Measurements from ENCODE around the gene DISP2. TPM values are rescaled to one million over a fixed set of nuclear protein-coding genes. Genes with fewer than 3 reads are reported as not detected.
A peak's percentile ranks its signal among the peaks of the same experiment; 100 is the strongest.

DISP2 gene
- total RNA-seq, 1 donor from 2014 or later, result 0.26 TPM

DNA sequence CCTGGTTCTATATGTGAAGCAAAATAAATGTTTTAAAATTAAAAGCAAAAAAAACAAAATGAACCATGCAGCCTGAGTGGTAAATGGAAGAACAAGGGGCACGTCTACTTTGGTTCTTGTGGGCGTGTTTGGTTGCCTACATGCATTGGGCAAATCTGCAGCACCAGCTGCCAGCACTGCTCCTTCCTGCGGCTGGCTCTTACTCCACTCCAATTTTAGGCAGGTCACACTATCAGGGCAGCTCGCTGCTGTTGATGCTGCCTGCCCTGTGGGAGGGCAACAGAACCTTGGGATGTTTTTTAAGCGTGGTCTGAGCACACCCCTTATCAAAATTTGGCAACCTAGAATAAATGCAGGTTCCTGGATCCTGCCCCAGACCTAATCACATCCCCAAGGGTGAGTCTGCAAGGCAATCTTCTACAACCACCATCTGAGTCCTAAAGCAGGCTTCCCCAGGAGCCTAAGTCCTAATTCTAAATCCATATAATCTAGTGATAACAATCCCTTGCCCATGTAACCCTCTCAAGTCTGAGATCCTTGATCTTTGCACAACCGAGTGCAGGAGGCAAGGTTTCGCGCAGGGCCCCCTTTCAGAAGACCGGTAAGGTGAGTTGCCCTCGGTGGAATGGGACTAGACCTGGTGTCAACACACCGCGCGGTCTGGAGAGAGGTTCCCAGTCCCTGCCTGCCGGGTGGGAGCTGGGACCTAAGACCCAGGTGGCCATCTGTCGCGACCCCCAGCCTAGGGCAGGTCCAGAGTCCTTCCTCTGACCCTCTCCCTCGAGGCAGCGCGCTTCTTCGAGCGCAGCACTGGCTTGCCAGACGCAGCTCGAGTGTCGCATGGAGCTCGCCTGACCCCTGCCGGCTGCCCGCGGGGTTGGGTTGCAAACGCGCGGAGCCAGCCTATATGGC lies 63.5 kb downstream of the DISP2 start:
- DNase-seq (ENCODE audit: low spot score), result peak; percentile 94

DNA sequence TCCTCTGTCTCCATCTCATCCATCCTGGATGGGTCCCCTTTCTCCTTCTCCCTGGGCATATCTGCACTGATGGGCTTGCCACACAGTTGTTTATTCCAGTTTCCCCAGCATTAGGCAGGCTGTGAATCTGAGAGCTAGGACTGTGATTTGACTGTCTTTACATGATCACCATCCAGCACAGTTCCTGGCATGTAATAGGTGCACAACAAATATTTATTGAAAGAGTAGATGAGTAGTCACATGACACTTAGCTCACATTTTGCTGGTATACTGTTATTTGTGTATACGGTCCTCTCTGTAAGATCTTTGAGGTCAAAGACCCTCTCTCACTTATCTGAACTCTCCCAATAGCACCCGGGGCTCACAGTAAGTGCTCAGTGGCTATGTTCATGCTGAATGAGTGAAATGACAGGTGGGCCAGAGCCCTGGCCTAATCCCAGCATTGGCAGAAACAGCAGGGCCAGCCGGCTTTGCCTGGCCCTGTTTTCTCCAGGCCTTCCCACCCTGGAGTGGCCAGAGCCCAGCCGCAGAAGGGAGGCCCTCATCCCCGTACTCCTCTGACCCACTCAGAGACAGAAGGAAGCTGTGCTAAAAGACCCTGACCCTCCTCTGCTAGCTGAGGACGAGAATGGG lies 66.6 kb downstream of the DISP2 start:
- no peak for DNase-seq (ENCODE audit: low spot score)

DNA sequence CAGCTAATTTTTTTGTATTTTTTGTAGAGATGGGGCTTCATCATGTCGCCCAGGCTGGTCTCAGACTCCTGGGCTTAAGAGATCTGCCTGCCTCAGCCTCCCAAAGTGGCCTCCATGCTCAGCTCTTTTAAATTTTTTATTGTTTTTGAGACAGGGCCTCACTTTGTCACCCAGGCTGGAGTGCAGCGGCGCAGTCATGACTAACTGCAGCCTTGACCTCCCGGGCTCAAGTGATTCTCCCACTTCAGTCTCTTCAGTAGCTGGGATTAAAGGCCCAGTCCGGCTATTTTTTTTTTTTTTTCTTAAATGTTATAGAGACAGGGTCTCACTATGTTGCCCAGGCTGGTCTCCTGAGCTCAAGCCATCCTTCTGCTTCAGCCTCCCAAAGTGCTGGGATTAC lies 67.7 kb downstream of the DISP2 start:
- no peak for DNase-seq (ENCODE audit: low spot score)

DNA sequence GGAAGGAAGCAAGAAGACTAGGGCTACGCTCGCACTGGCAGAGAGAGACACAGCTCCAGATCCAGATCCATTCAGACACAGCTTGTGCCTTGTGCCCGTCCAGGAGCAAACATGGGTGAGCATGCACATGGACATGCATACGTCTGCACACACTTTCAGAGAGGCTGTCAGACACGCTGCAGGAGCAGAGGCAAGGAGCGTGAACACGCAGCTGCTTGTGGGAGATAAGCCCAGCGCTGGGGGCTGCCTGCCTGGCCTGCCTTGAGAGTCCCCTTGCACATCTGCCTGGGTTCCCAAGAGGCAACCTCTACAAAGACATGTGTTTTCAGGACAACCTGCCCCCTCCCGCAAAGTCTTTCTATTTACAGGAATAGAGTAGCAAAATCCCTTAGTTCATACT lies 69.2 kb downstream of the DISP2 start:
- DNase-seq (ENCODE audit: low spot score), result no peak

DNA sequence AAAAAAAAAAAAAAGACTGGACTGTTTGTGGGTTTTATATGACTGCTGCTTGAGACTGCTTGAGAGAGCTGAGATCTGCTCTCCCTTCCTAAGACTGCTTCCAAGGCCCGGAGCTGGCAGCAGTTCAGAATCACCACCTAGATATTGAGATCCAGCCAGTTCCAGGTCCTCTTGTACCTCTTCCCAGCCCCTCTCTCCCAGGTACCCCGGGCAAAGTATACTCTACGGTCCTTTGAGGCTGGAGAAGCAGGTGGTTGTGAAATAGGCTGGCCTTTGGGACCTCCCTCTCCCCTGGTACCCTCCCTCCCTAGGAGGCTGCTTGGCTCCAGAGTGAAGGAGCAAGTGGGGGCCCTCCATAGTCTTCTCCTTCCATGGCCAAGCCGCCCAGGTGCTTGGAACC lies 70.2 kb downstream of the DISP2 start:
- no peak for DNase-seq (ENCODE audit: low spot score)

Other genes starting within 250 kb of the DISP2 start
- gene BMF, start 249.3 kb upstream of the DISP2 start, total RNA-seq, result 4.0 TPM
- gene BUB1B, start 197.2 kb upstream of the DISP2 start, total RNA-seq, result 0.39 TPM
- gene PAK6, start 119.2 kb upstream of the DISP2 start, total RNA-seq, result 0.26 TPM
- not detected for gene ANKRD63, start 75.2 kb upstream of the DISP2 start, total RNA-seq
- 31.9 TPM for gene PLCB2, start 50.3 kb upstream of the DISP2 start, total RNA-seq
- 27.9 TPM for gene INAFM2, start 34.5 kb upstream of the DISP2 start, total RNA-seq
- gene CCDC9B, start 17.3 kb upstream of the DISP2 start, total RNA-seq, result 10.6 TPM
- 2.7 TPM for gene PHGR1, start 7.2 kb upstream of the DISP2 start, total RNA-seq
- 16.5 TPM for gene KNSTRN, start 24.5 kb downstream of the DISP2 start, total RNA-seq
- 45.3 TPM for gene IVD, start 47.6 kb downstream of the DISP2 start, total RNA-seq
- 16.2 TPM for gene BAHD1, start 82.7 kb downstream of the DISP2 start, total RNA-seq
- gene CHST14, start 112.8 kb downstream of the DISP2 start, total RNA-seq, result 10.9 TPM
- 23.7 TPM for gene CCDC32, start 206.8 kb downstream of the DISP2 start, total RNA-seq
- 6.9 TPM for gene RPUSD2, start 211.1 kb downstream of the DISP2 start, total RNA-seq
- gene KNL1, start 236.0 kb downstream of the DISP2 start, total RNA-seq, result 0.35 TPM